GM21619 (cell line): ENCODE results near the gene TAS2R40.
"Not testable (repeated sequence)": the region's sequence is repeated elsewhere in the genome, so short reads cannot be mapped to it uniquely, and the experiment has no call there.

Experiments
- ATAC-seq: cut with Tn5 transposase; IDR thresholded peaks from one replicate; pipeline ENCODE4 v1.9.1; 2021; ENCODE audit not compliant: unreplicated experiment

Gene TAS2R40

DNA sequence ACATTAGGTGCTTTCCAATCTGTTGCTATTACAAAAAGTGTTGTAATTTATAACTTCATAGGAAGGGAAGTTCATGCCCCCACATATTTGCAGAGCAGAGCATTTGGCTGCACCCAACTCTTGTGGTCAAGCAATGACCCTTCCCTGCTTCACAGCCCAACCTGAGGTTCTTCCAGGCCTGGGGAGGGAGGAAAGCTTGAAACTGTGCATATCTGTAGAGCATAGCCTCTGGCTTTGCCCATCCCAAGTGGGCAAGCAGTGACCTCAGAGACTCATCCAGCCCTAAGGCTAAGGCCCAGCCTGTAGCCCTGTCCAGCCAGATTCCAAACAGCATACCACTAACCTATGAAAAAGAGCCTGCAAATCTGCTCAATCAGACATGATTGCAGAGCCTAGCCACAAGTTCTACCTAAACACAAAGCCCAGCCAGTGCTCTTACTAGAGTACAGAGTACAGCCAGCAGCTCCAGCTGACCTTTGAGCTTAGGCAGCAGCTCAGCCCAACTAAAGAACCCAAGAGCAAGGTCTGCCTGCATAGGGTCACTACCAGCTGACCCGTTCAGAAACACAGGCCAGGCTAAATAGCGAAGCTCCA lies 27.0 kb downstream of the TAS2R40 start:
- no peak for ATAC-seq

- ATAC-seq: no peak
Observed at GRCh38 chr7:143250199-143250598, 28.4 kb downstream of the TAS2R40 start.

DNA sequence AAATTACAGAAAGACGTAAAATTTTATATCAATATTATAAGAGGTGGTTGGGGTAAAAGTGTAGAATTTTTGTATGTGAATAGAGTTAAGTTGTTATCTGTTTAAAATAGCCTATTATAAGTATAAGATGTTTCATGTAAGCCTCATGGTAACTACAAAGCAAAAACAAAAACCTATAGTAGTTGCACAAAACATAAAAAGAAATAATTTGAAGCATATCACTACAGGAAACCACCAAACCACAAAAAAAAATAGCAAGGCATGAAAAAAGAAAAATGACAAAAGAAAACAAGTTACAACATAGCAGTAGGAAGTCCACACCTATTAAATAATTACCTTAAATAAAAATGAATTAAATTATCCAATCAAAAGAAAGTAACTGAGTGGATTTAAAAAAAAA lies 29.0 kb downstream of the TAS2R40 start:
- no peak for ATAC-seq

DNA sequence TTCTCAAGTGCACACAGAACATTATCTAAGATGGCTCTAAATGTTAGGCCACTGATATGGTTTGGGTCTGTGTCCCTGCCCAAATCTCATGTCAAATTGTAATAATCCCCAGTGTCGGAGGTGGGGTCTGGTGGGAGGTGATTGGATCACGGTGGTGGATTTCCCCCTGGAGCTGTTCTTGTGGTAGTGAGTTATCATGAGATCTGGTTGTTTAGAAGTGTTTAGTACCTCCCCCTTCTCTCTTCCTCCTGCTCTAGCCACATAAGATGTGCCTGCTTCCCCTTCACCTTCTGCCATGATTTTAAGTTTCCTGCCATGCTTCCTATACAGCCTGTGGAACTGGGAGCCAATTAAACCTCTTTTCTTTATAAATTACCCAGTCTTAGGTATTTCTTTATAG lies 30.2 kb downstream of the TAS2R40 start:
- no peak for ATAC-seq

DNA sequence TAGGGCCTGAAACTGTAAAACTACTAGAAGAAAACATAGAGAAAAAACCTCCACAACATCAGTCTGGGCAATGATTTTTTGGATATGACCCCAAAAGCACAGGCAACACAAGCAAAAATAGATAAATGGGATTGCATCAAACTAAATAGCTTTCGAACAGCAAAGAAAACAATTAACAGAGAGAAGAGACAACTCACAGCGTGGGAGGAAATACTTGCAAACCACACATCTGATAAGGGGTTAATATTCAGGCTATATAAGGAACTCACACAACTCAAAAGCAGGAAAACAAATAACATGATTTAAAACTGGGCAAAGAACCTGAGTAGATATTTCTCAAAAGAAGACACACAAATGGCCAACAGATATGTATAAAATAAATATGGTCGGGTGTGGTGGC lies 33.7 kb downstream of the TAS2R40 start:
- no peak for ATAC-seq

DNA sequence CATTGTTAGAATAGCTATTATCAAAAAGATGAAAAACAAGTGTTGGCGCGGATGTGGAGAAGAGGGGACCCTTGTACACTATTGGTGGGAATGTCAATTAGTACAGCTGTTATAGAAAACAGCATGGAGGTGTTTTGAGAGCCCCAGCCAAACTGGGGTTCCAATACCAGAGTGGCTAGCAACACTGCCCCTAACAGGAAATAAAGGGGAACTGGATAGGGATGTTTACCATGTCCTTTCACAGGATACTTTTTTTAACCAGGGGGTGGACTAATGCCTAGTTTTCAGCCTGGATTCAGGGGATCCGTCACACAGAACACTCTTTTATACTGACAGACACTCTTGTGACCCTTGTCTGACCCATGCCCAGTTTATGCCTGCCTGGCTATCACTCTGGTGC lies 34.5 kb downstream of the TAS2R40 start:
- ATAC-seq: no peak

GRCh38 chr7:143256932-143257331 lies 35.1 kb downstream of the TAS2R40 start:
- ATAC-seq: peak; percentile 86

- no peak for ATAC-seq
Observed at GRCh38 chr7:143257501-143257900, 35.7 kb downstream of the TAS2R40 start.

GRCh38 chr7:143258831-143259230 lies 37.0 kb downstream of the TAS2R40 start:
- ATAC-seq: peak; percentile 32

DNA sequence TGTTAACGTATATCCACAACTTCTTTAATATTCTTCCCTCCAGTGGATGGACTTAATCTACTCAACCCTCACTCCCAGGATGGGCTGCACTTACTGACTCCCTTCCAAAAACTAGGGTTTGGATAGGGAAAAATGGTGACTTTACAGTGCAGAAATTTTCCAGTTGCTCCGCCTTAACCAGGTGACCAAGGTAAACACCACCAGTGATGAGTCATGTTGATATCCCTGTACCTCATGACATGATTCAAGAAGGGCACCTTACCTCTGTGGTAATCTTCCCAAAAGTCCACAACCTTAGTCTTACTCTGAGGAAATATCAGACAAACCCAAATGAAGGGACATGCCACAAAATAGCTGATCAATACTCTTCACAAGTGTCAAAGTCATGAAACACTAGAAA lies 37.9 kb downstream of the TAS2R40 start:
- no peak for ATAC-seq

GRCh38 chr7:143261901-143262300 lies 40.1 kb downstream of the TAS2R40 start:
- no peak for ATAC-seq

DNA sequence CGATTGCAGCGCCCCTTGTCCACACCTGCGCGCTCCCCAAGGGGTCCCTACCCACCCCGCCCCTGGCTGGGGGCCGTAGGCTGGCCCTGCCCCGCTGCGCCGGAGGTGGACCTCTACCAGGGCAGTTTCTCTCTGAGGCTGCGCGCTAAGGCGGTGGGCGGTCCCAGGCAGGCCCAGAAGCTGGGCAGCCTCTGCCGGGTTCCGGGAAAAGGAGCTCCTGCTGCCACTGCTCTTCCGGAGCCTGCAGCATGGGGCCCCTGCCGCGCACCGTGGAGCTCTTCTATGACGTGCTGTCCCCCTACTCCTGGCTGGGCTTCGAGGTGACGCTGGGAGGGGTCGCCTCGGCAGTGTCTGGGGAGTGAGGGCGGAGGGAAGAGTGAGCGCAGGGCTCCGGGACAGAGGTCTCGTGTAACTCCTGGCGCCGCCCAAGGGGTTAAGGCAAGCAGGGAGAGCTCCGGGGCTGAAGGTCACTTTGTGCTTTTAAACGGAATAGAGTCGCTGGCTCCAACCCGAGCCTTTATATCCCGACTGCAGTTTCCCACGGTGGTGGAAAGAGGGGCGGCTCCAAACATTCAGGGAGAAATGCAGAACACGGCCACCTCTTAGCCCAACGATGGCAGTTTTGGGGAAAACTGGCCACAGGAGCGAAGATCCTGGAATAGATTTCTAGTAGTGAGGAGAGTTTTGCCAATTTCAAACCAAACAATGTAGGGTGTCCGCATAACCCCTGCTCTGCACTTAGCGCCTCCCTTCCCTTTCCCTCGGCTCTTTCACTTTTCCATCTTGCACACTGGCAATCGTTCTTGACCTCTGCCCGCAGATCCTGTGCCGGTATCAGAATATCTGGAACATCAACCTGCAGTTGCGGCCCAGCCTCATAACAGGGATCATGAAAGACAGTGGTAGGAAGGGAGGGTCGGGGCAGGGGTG lies 41.7 kb downstream of the TAS2R40 start, which contains the start of gene GSTK1:
Gene GSTK1, plus strand, starts transcription at position 176 of the 930 bp plus-strand sequence. Its CDS starts 73 bp downstream, at position 249.
- peak; percentile 97 for ATAC-seq

DNA sequence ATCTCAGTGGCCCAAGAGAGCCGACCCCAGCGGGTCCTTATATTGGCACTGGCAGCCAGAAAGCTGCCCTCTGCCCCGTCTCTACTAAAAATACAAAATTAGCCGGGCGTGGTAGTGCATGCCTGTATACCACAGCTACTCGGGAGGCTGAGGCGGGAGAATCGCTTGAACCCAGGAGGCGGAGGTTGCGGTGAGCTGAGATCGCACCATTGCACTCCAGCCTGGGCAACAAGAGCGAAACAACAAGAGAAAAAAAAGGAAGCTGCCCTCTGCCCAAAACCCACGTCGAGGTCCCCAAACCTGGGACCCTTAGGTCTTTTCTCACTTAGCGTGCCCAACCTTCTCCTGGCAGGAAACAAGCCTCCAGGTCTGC lies 42.3 kb downstream of the TAS2R40 start:
- not testable (repeated sequence) for ATAC-seq

DNA sequence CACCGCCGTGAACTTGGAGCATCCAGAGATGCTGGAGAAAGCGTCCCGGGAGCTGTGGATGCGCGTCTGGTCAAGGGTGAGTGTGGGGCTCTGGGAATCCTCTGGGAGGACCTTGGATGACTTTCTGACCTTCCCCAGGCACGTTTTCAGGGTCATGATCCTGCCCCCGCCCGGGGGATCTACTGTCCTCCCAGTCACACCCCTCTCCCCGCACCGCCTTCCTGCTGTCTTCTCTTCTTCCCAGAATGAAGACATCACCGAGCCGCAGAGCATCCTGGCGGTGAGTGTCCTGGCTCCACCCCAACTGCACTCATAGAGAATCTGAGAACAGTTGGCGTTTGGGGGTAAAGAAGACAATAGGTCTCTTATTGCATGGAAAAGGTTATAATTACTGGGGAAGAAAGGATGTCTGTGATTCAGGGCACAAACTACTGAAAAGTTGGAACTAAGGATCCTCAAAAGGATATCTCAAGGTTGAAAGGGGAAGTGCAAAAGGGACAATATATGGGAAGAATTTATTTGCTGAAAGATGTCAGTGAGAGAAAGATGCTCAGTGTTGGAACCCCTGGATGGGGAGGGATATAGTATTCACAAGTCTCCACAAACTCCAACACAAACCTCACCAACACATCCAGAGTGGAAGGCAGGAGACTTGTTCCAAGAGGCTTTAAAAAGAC lies 43.3 kb downstream of the TAS2R40 start:
- no peak for ATAC-seq

GRCh38 chr7:143269251-143269650 lies 47.4 kb downstream of the TAS2R40 start:
- no peak for ATAC-seq

- ATAC-seq: no peak
Observed at GRCh38 chr7:143271240-143271639, 49.4 kb downstream of the TAS2R40 start.
